GM12892 (cell line): ENCODE measurements around the gene LRRC36.

Experiments used
- DNase-seq: peaks from one replicate; pipeline ENCODE4 v3.0.0; 2011; ENCODE audit not compliant: insufficient read length
- FAIRE-seq: peaks from 2 replicates; lab custom pipeline; 2011; peaks lifted over from hg19 to GRCh38; lab: Jason Lieb, UNC
- POLR2A ChIP-seq: IDR thresholded peaks from 2 replicates; pipeline ENCODE4 v1.6.1; 2011; ENCODE audit warnings: low read depth, low read length, control low read depth
- POLR2AphosphoS5 ChIP-seq: IDR thresholded peaks from 2 replicates; pipeline ENCODE4 v1.6.1; 2011; ENCODE audit warnings: low read depth, low read length, control low read depth
- TAF1 ChIP-seq: IDR thresholded peaks from 2 replicates; pipeline ENCODE4 v1.6.1; 2011; ENCODE audit warnings: low read depth, mild to moderate bottlenecking, control low read depth, low read length, borderline replicate concordance

LRRC36 gene

GRCh38 chr16:67299269-67299668 is 27.3 kb upstream of the LRRC36 start:
- FAIRE-seq (no peak), DNase-seq (peak; percentile 5)
- TF ChIP-seq POLR2A (no peak), POLR2AphosphoS5 (no peak), TAF1 (no peak)

DNA sequence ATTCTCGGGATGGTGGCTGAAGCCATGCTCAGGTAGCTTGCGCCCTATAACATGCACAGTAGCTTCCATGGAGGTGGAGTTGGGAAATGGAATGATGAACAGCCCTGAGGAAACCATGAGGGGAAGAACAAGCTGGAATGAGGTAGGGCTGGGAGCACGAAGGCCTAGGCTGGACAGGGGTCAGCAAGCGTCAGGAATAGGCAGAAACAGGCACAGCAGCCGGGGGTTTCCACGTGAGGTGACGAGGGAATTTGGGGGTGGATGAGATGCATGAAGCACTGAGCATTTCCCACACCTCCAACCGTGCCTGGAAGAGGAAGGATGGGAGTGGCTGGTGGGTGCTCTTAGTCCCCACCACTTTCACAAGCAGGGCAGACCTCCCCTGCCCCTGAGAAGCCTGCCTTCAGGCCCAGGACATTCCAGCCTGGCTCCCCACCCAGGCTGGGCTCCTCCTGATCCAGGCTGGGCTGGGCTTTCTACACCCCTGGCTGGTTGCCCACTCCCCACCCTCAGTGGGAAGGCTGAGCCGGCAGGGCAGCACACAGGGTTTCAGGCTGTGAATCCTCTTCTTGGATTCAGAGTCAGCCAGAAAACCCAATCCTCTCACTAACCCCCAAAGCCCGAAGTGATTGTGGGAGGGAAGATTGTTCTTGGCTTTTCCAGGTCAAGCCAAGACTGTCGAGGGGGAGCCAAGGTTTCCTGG is 25.4 kb upstream of the LRRC36 start:
- no peak for FAIRE-seq
- DNase-seq, result no peak
- no peak for TF ChIP-seq POLR2A
- no peak for TF ChIP-seq TAF1
- no peak for TF ChIP-seq POLR2AphosphoS5

DNA sequence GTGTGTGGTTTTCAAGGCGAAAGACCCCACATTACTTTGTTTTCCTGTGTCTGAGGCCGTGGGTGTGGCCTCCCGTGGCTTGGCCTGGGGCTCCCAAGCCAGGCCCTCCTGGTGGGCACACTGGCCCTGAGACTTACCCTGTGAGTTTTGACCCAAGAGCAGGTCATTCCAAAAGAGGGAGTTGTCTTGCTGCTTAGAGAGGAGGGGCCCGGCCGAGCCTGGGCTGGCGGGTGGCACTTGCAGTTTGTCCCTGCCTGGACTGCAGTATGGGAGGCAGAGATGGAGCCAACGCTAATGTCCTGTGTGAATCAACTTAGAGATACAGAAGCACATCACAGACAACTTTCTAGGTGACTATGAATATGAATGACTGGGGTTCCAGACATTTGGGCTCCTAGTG is 24.5 kb upstream of the LRRC36 start:
- no peak for TF ChIP-seq TAF1
- no peak for TF ChIP-seq POLR2A
- no peak for TF ChIP-seq POLR2AphosphoS5
- FAIRE-seq, result no peak
- DNase-seq, result no peak

DNA sequence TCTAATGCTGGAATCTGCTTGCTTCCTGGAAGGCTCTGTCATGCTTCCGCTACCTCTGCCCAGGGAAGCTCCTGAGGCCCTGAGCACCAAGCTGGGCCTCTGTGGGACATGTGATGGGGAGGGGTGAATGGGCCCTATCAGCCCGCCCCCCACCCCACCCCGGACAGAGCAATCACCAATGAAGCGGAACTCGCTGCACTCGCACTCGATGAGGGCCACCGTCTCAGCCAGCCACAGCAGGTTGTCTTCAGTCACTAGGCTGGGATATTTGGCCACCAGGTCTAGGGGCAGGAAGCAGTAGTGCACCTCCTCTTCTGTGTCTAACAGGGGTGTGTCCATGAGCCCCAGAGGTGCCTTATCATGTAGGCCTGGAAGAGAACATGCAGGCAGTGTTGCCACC is 23.6 kb upstream of the LRRC36 start:
- DNase-seq, result peak; percentile 12
- no peak for FAIRE-seq
- TF ChIP-seq POLR2A (no peak), POLR2AphosphoS5 (no peak), TAF1 (no peak)

DNA sequence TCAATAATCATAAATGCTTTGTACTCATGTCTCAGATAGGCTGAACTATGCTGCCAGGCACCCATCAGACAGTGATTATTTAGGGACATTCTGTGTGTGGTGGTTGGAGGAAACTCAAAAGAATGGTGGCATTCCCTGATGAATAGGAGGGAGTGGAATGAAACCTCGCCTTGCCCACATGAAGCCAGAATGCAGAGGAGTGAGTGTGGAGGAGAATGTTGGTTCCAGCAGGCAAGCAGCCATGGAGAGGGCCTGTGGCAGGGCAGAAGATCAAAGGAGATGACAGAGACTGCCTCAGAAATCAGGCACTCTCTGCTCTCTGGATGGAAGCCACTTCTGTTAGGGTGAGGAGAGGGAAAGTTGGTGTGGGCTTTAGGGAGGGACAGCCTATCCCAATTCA is 22.6 kb upstream of the LRRC36 start:
- FAIRE-seq, result no peak
- no peak for DNase-seq
- TF ChIP-seq POLR2AphosphoS5 (no peak), POLR2A (no peak)

- FAIRE-seq (no peak), DNase-seq (no peak)
- TF ChIP-seq POLR2AphosphoS5 (no peak), TAF1 (no peak)
Measured at GRCh38 chr16:67305216-67306071, 21.2 kb upstream of the LRRC36 start.

DNA sequence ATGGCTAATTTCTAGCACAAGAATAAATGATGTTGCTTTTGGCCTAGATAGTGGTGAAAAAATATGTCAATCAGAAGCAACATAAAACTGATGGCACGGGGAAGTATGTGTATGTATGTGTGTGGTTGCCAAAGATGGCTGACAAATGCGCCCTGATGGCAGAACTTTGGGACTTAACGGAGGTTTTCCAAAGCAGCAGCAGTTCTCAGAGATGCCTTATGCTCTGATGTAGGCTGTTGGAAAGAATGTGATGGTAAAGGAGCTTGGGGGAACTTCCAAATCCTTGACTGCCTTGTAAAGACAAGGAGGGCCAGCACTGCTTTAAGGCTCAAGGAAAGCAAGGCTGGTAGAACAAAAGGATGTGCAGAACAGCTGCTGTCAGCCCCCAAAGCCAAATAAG is 16.1 kb upstream of the LRRC36 start:
- DNase-seq, result no peak
- FAIRE-seq, result no peak
- TF ChIP-seq POLR2A (no peak), TAF1 (no peak), POLR2AphosphoS5 (no peak)

- no peak for TF ChIP-seq POLR2A
- TF ChIP-seq TAF1, result no peak
- peak; percentile 28; the same call in 1 of the 2 replicates for TF ChIP-seq POLR2AphosphoS5
- DNase-seq, result no peak
- FAIRE-seq, result peak; percentile 78
Measured at GRCh38 chr16:67311607-67312488, 14.8 kb upstream of the LRRC36 start.

GRCh38 chr16:67312719-67313118 is 13.9 kb upstream of the LRRC36 start:
- FAIRE-seq, result no peak
- no peak for DNase-seq
- no peak for TF ChIP-seq TAF1

DNA sequence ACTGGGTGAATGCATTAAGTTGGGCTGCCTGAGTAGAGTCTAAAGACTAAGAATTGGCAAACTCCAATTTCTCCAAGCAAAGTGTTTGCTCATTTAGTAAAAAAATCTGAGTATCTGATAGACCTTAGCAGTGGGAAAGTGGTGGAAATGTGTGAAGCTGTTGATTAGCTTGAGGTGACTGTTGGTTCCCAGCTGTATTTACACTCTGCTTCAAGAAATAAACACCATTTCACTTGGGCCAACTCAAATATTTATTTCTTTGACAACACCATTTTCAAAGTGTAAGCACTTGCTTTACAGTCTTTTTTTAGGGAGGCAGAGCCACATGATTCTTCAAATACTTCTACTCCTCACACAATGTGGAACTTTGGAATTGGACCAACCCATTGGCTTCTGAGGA is 8.8 kb upstream of the LRRC36 start:
- TF ChIP-seq TAF1, result no peak
- TF ChIP-seq POLR2A, result no peak
- no peak for TF ChIP-seq POLR2AphosphoS5
- DNase-seq (no peak), FAIRE-seq (no peak)

- no peak for FAIRE-seq
- no peak for DNase-seq
- no peak for TF ChIP-seq TAF1
Measured at GRCh38 chr16:67326115-67326471, 522 bp upstream of the LRRC36 start.

- no peak for FAIRE-seq
- TF ChIP-seq TAF1 (no peak), POLR2AphosphoS5 (no peak), POLR2A (no peak)
- DNase-seq, result no peak
Measured at GRCh38 chr16:67327743-67328142, 1.1 kb downstream of the LRRC36 start.
